Common myeloid progenitor, CD34-positive (primary cell): Measurements from ENCODE around the gene C9orf152.

Source experiments
- CTCF ChIA-PET: fragments of 350-600 bp; sonication (Branson Sonifier 250); formaldehyde crosslinking; loops from one replicate; lab custom pipeline; 2021; ENCODE audit warnings: antibody characterized with exemption; lab: Charles Lee
- POLR2A ChIA-PET: fragments of 350-600 bp; sonication (Branson Sonifier 250); formaldehyde crosslinking; loops from one replicate; lab custom pipeline; 2021; ENCODE audit warnings: antibody characterized with exemption; lab: Charles Lee
- DNase-seq, 3 donors: peaks; one replicate each; pipeline versions ENCODE4 v3.0.0 to v3.0.0-alpha.2; 2013
- H3K27ac ChIP-seq, 2 experiments: 1 replicate in 1 of 2; 2 replicates in 1 of 2; pipeline ENCODE4 v1.7.0; 2013; ENCODE audit warnings: inconsistent platforms in 2 of 2, low read length in 2 of 2, mild to moderate bottlenecking in 2 of 2, low read depth in 1 of 2, moderate library complexity in 1 of 2; ENCODE audit not compliant: severe bottlenecking in 2 of 2, insufficient read depth in 1 of 2, poor library complexity in 1 of 2
- H3K27me3 ChIP-seq, 5 experiments: replicated peaks in 2 of 5; 1 replicate in 3 of 5; 2 replicates in 2 of 5; pipeline versions ENCODE4 v1.6.1 to v1.7.0; 2013; ENCODE audit warnings: low read length in 4 of 5, mild to moderate bottlenecking in 2 of 5, moderate library complexity in 2 of 5, inconsistent platforms in 1 of 5; ENCODE audit not compliant: insufficient read depth in 5 of 5, control insufficient read depth in 4 of 5
- H3K36me3 ChIP-seq, 4 experiments: 1 replicate in 2 of 4; 2 replicates in 2 of 4; pipeline versions ENCODE4 v1.6.1 to v1.7.0; 2013; ENCODE audit warnings: low read length in 3 of 4, control low read depth in 1 of 4, mild to moderate bottlenecking in 1 of 4; ENCODE audit not compliant: control insufficient read depth in 4 of 4, insufficient read depth in 4 of 4
- H3K4me1 ChIP-seq, 4 experiments: 1 replicate in 3 of 4; 2 replicates in 1 of 4; pipeline versions ENCODE4 v1.6.1 to v1.7.1; 2013; ENCODE audit warnings: low read length in 3 of 4, mild to moderate bottlenecking in 3 of 4, control low read depth in 1 of 4, inconsistent platforms in 1 of 4, moderate library complexity in 1 of 4; ENCODE audit not compliant: control insufficient read depth in 4 of 4, insufficient read depth in 4 of 4; ENCODE audit errors: control extremely low read depth in 1 of 4
- H3K4me3 ChIP-seq, 7 experiments: 1 replicate in 4 of 7; 2 replicates in 3 of 7; pipeline versions ENCODE4 v1.5.1 to v1.7.0; 2013; ENCODE audit warnings: mild to moderate bottlenecking in 7 of 7, low read length in 6 of 7, moderate library complexity in 6 of 7, inconsistent platforms in 2 of 7, low read depth in 2 of 7, control low read depth in 1 of 7; ENCODE audit not compliant: insufficient read depth in 4 of 7, control insufficient read depth in 1 of 7; ENCODE audit errors: extremely low read depth in 1 of 7
- H3K9me3 ChIP-seq, 5 experiments: 1 replicate in 4 of 5; 2 replicates in 1 of 5; pipeline versions ENCODE4 v1.6.1 to v1.7.1; 2013; ENCODE audit warnings: low read length in 4 of 5, mild to moderate bottlenecking in 2 of 5, inconsistent platforms in 1 of 5, low read depth in 1 of 5, moderate library complexity in 1 of 5; ENCODE audit not compliant: control insufficient read depth in 4 of 5, insufficient read depth in 2 of 5; ENCODE audit errors: control extremely low read depth in 1 of 5
- WGBS: methylation state at CpG from one replicate; pipeline ENCODE4 v1.1.5; 2013; ENCODE audit not compliant: insufficient coverage; 5-methylcytosine and 5-hydroxymethylcytosine counted together

The C9orf152 gene

GRCh38 chr9:110244616-110245015, 36.7 kb upstream of the C9orf152 start:
- 83% methylated on average over 1 of the region's 3 CpGs for WGBS
- H3K4me3 ChIP-seq, result no peak overlapping the region
- H3K4me1 ChIP-seq, result no peaks in the 10 kb centered on the region
- ChIA-PET CTCF (no interaction called here), POLR2A (interaction anchor here (1.5 kb wide), 1 partner anchor 12 kb away, joined by 4 read pairs; the partner anchor contains the start of gene TXN)
- no peak overlapping the region for H3K27ac ChIP-seq
- DNase-seq, result no peak
- peaks cover 19 to 59% (median 43%) of the 10 kb centered on the region in 4 experiments for H3K36me3 ChIP-seq
- no peaks in the 10 kb centered on the region for H3K9me3 ChIP-seq
- H3K27me3 ChIP-seq, result no peaks in the 10 kb centered on the region

- no peak for DNase-seq
- CTCF ChIA-PET, result interaction anchor here (0.6 kb wide), 1 partner anchor 9 kb away, joined by 3 read pairs; no protein-coding TSS in a partner anchor
- Histone ChIP-seq H3K36me3 (peaks cover 9 to 39% (median 26%) of the 10 kb centered on the region in 4 experiments), H3K27ac (no peak overlapping the region), H3K27me3 (no peaks in the 10 kb centered on the region), H3K4me1 (no peaks in the 10 kb centered on the region), H3K4me3 (no peak overlapping the region), H3K9me3 (no peaks in the 10 kb centered on the region)
- 100% methylated on average over 1 of the region's 1 CpG for WGBS
- POLR2A ChIA-PET, result interaction anchor here (1.7 kb wide), 1 partner anchor 16 kb away, joined by 5 read pairs; no protein-coding TSS in a partner anchor
Measured at GRCh38 chr9:110241858-110242321, 33.9 kb upstream of the C9orf152 start.

- Histone ChIP-seq H3K36me3 (peaks cover 7 to 34% (median 22%) of the 10 kb centered on the region in 4 experiments), H3K9me3 (no peaks in the 10 kb centered on the region), H3K27ac (no peak overlapping the region), H3K27me3 (no peaks in the 10 kb centered on the region), H3K4me1 (no peaks in the 10 kb centered on the region), H3K4me3 (no peak overlapping the region)
- ChIA-PET POLR2A (interaction anchor here (0.6 kb wide), 1 partner anchor 56 kb away, joined by 3 read pairs; no protein-coding TSS in a partner anchor), CTCF (no interaction called here)
- WGBS, result 93% methylated on average over 3 of the region's 3 CpGs
- no peak for DNase-seq
Measured at GRCh38 chr9:110241260-110241857, 33.4 kb upstream of the C9orf152 start.

GRCh38 chr9:110240198-110240597, 32.2 kb upstream of the C9orf152 start:
- no peak for DNase-seq
- Histone ChIP-seq H3K4me3 (no peak overlapping the region), H3K27ac (no peak overlapping the region), H3K36me3 (peaks cover 7 to 28% (median 19%) of the 10 kb centered on the region in 4 experiments), H3K27me3 (no peaks in the 10 kb centered on the region), H3K9me3 (peaks cover 0 to 5% (median 0%) of the 10 kb centered on the region in 5 experiments), H3K4me1 (no peaks in the 10 kb centered on the region)
- CTCF ChIA-PET, result no interaction called here
- POLR2A ChIA-PET, result no interaction called here
- WGBS, result 91% methylated on average over 1 of the region's 1 CpG

GRCh38 chr9:110228321-110228720, 20.4 kb upstream of the C9orf152 start:
- no peak for DNase-seq
- no peaks in the 10 kb centered on the region for H3K27me3 ChIP-seq
- WGBS, result 100% methylated on average over 1 of the region's 2 CpGs
- POLR2A ChIA-PET, result interaction anchor here (0.8 kb wide), 1 partner anchor 18 kb away, joined by 4 read pairs; no protein-coding TSS in a partner anchor
- no peak overlapping the region for H3K27ac ChIP-seq
- no peak overlapping the region for H3K4me3 ChIP-seq
- no peaks in the 10 kb centered on the region for H3K9me3 ChIP-seq
- H3K36me3 ChIP-seq, result no peaks in the 10 kb centered on the region
- CTCF ChIA-PET, result interaction anchor here (1.2 to 1.6 kb wide), 3 partner anchors 8 to 15 kb away, joined by 3 to 9 read pairs (median 3); no protein-coding TSS in a partner anchor
- no peaks in the 10 kb centered on the region for H3K4me1 ChIP-seq

GRCh38 chr9:110224583-110224982, 16.6 kb upstream of the C9orf152 start:
- Histone ChIP-seq H3K27me3 (no peaks in the 10 kb centered on the region), H3K4me1 (no peaks in the 10 kb centered on the region), H3K9me3 (no peaks in the 10 kb centered on the region), H3K4me3 (no peak overlapping the region), H3K27ac (no peak overlapping the region), H3K36me3 (no peaks in the 10 kb centered on the region)
- POLR2A ChIA-PET, result no interaction called here
- WGBS, result 84% methylated on average over 3 of the region's 3 CpGs
- CTCF ChIA-PET, result no interaction called here
- no peak for DNase-seq

GRCh38 chr9:110220809-110221208, 12.8 kb upstream of the C9orf152 start:
- ChIA-PET POLR2A (interaction anchor here (0.7 kb wide), 1 partner anchor 1054 kb away, joined by 3 read pairs; no protein-coding TSS in a partner anchor), CTCF (interaction anchor here (1.4 to 11.1 kb wide), 4 partner anchors 8 to 317 kb away, joined by 5 to 134 read pairs (median 8); no protein-coding TSS in a partner anchor)
- Histone ChIP-seq H3K4me1 (peaks cover 0 to 1% (median 0%) of the 10 kb centered on the region in 4 experiments), H3K27ac (no peak overlapping the region), H3K9me3 (no peaks in the 10 kb centered on the region), H3K36me3 (no peaks in the 10 kb centered on the region), H3K4me3 (no peak overlapping the region), H3K27me3 (no peaks in the 10 kb centered on the region)
- DNase-seq, result no peak
- WGBS, result 100% methylated on average over 2 of the region's 3 CpGs
